GM23338 (cell line): Measurements from ENCODE around the gene PRKD1.

Experiments used
- CREB1 ChIP-seq: fragments of 250-450 bp; sonication (Bioruptor Pico); IDR thresholded peaks from 2 replicates; pipeline ENCODE4 v1.5.0; 2020; ENCODE audit warnings: low read depth, mild to moderate bottlenecking, moderate library complexity
- EZH2 ChIP-seq: fragments of 200-600 bp; sonication (generic); IDR thresholded peaks from one replicate; pipeline ENCODE4 v1.8.0; 2017; ENCODE audit warnings: antibody characterized with exemption, mild to moderate bottlenecking, low read depth; ENCODE audit not compliant: unreplicated experiment
- EZH2phosphoT487 ChIP-seq: fragments of 200-600 bp; sonication (generic); IDR thresholded peaks from one replicate; pipeline ENCODE4 v1.8.1; 2018; ENCODE audit warnings: antibody characterized with exemption; ENCODE audit not compliant: unreplicated experiment
- JUNB ChIP-seq: IDR thresholded peaks from one replicate; pipeline ENCODE4 v1.6.1; 2016; ENCODE audit warnings: antibody characterized with exemption; ENCODE audit not compliant: unreplicated experiment
- NANOG ChIP-seq: IDR thresholded peaks from 2 replicates; pipeline ENCODE4 v1.6.1; 2016; ENCODE audit warnings: antibody characterized with exemption, borderline replicate concordance
- POLR2AphosphoS5 ChIP-seq: IDR thresholded peaks from 2 replicates; pipeline ENCODE4 v1.6.1; 2016; ENCODE audit warnings: antibody characterized with exemption, low read depth
- TF ChIP-seq, protein P1 (sequence below), 2 experiments: fragments of 200-600 bp in 1 of 2; sonication (generic) in 1 of 2; conservative IDR thresholded peaks; 2 replicates each; pipeline versions ENCODE4 v1.5.1 to v1.6.1; 2016 to 2017; ENCODE audit warnings: antibody characterized with exemption in 2 of 2, low read depth in 2 of 2, mild to moderate bottlenecking in 2 of 2, moderate library complexity in 1 of 2
- TF ChIP-seq, protein P2 (sequence below): IDR thresholded peaks from one replicate; pipeline ENCODE4 v1.6.1; 2018; ENCODE audit warnings: antibody characterized with exemption; ENCODE audit not compliant: unreplicated experiment
- TF ChIP-seq, protein P3 (sequence below): IDR thresholded peaks from 2 replicates; pipeline ENCODE4 v1.6.1; 2016; ENCODE audit warnings: antibody characterized with exemption
- TF ChIP-seq, protein P4 (sequence below): fragments of 250-450 bp; sonication (Bioruptor Pico); IDR thresholded peaks from 2 replicates; pipeline ENCODE4 v1.5.0; 2020; ENCODE audit warnings: mild to moderate bottlenecking, moderate library complexity

DNA sequence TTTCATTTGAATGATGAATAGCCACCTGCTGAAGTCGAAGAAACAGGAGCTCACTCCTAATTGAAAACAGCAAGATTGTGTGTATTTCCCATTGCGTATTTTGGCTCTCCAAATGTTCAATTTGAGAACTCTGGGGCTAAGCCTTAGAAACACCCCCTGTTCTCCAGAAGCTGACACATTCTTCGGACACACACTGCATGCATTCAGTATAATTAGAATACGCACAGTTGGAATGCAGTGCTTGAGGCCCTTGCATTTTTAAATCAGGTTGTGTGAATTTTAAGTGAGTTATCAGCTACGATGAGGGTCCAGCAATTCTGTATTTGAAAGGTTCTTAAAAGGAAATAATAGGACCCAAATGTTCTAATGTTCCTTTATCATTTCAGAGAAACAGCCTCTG, 103.8 kb downstream of the PRKD1 start:
- TF ChIP-seq, protein P1, sequence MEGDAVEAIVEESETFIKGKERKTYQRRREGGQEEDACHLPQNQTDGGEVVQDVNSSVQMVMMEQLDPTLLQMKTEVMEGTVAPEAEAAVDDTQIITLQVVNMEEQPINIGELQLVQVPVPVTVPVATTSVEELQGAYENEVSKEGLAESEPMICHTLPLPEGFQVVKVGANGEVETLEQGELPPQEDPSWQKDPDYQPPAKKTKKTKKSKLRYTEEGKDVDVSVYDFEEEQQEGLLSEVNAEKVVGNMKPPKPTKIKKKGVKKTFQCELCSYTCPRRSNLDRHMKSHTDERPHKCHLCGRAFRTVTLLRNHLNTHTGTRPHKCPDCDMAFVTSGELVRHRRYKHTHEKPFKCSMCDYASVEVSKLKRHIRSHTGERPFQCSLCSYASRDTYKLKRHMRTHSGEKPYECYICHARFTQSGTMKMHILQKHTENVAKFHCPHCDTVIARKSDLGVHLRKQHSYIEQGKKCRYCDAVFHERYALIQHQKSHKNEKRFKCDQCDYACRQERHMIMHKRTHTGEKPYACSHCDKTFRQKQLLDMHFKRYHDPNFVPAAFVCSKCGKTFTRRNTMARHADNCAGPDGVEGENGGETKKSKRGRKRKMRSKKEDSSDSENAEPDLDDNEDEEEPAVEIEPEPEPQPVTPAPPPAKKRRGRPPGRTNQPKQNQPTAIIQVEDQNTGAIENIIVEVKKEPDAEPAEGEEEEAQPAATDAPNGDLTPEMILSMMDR (conservative IDR thresholded peaks at IDR 0.05; ENCODE audit: low read depth in 2 of 2) = no peak
- TF ChIP-seq EZH2 (no peak), POLR2AphosphoS5 (no peak), EZH2phosphoT487 (no peak), JUNB (no peak), NANOG (no peak), CREB1 (CRISPR knock-in tag) (no peak)
- TF ChIP-seq, protein P2, sequence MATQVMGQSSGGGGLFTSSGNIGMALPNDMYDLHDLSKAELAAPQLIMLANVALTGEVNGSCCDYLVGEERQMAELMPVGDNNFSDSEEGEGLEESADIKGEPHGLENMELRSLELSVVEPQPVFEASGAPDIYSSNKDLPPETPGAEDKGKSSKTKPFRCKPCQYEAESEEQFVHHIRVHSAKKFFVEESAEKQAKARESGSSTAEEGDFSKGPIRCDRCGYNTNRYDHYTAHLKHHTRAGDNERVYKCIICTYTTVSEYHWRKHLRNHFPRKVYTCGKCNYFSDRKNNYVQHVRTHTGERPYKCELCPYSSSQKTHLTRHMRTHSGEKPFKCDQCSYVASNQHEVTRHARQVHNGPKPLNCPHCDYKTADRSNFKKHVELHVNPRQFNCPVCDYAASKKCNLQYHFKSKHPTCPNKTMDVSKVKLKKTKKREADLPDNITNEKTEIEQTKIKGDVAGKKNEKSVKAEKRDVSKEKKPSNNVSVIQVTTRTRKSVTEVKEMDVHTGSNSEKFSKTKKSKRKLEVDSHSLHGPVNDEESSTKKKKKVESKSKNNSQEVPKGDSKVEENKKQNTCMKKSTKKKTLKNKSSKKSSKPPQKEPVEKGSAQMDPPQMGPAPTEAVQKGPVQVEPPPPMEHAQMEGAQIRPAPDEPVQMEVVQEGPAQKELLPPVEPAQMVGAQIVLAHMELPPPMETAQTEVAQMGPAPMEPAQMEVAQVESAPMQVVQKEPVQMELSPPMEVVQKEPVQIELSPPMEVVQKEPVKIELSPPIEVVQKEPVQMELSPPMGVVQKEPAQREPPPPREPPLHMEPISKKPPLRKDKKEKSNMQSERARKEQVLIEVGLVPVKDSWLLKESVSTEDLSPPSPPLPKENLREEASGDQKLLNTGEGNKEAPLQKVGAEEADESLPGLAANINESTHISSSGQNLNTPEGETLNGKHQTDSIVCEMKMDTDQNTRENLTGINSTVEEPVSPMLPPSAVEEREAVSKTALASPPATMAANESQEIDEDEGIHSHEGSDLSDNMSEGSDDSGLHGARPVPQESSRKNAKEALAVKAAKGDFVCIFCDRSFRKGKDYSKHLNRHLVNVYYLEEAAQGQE = no peak
- TF ChIP-seq, protein P3, sequence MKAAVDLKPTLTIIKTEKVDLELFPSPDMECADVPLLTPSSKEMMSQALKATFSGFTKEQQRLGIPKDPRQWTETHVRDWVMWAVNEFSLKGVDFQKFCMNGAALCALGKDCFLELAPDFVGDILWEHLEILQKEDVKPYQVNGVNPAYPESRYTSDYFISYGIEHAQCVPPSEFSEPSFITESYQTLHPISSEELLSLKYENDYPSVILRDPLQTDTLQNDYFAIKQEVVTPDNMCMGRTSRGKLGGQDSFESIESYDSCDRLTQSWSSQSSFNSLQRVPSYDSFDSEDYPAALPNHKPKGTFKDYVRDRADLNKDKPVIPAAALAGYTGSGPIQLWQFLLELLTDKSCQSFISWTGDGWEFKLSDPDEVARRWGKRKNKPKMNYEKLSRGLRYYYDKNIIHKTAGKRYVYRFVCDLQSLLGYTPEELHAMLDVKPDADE = no peak
- TF ChIP-seq, protein P4, sequence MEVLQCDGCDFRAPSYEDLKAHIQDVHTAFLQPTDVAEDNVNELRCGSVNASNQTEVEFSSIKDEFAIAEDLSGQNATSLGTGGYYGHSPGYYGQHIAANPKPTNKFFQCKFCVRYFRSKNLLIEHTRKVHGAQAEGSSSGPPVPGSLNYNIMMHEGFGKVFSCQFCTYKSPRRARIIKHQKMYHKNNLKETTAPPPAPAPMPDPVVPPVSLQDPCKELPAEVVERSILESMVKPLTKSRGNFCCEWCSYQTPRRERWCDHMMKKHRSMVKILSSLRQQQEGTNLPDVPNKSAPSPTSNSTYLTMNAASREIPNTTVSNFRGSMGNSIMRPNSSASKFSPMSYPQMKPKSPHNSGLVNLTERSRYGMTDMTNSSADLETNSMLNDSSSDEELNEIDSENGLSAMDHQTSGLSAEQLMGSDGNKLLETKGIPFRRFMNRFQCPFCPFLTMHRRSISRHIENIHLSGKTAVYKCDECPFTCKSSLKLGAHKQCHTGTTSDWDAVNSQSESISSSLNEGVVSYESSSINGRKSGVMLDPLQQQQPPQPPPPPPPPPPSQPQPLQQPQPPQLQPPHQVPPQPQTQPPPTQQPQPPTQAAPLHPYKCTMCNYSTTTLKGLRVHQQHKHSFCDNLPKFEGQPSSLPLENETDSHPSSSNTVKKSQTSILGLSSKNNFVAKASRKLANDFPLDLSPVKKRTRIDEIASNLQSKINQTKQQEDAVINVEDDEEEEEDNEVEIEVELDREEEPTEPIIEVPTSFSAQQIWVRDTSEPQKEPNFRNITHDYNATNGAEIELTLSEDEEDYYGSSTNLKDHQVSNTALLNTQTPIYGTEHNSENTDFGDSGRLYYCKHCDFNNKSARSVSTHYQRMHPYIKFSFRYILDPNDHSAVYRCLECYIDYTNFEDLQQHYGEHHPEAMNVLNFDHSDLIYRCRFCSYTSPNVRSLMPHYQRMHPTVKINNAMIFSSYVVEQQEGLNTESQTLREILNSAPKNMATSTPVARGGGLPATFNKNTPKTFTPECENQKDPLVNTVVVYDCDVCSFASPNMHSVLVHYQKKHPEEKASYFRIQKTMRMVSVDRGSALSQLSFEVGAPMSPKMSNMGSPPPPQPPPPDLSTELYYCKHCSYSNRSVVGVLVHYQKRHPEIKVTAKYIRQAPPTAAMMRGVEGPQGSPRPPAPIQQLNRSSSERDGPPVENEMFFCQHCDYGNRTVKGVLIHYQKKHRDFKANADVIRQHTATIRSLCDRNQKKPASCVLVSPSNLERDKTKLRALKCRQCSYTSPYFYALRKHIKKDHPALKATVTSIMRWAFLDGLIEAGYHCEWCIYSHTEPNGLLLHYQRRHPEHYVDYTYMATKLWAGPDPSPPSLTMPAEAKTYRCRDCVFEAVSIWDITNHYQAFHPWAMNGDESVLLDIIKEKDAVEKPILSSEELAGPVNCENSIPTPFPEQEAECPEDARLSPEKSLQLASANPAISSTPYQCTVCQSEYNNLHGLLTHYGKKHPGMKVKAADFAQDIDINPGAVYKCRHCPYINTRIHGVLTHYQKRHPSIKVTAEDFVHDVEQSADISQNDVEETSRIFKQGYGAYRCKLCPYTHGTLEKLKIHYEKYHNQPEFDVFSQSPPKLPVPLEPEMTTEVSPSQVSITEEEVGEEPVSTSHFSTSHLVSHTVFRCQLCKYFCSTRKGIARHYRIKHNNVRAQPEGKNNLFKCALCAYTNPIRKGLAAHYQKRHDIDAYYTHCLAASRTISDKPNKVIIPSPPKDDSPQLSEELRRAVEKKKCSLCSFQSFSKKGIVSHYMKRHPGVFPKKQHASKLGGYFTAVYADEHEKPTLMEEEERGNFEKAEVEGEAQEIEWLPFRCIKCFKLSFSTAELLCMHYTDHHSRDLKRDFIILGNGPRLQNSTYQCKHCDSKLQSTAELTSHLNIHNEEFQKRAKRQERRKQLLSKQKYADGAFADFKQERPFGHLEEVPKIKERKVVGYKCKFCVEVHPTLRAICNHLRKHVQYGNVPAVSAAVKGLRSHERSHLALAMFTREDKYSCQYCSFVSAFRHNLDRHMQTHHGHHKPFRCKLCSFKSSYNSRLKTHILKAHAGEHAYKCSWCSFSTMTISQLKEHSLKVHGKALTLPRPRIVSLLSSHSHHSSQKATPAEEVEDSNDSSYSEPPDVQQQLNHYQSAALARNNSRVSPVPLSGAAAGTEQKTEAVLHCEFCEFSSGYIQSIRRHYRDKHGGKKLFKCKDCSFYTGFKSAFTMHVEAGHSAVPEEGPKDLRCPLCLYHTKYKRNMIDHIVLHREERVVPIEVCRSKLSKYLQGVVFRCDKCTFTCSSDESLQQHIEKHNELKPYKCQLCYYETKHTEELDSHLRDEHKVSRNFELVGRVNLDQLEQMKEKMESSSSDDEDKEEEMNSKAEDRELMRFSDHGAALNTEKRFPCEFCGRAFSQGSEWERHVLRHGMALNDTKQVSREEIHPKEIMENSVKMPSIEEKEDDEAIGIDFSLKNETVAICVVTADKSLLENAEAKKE (CRISPR knock-in tag) = no peak
